Stimulated activated naive B cell treated with anti-CD40 and anti-IgM and Interleukin-4, amounts not matched to agents 10 μg/mL and 1 μg/mL and 100 μg/mL, for 72 hours (primary cell): ENCODE data around the gene RFXANK.

Experiments used
- ATAC-seq, 2 donors: fragments of 150-1000 bp; cut with Tn5 transposase; replicated peaks; 2 replicates each; pipeline ENCODE4 v1.10.0; 2021; ENCODE audit warnings: moderate library complexity in 1 of 2
- DNase-seq: peaks from one replicate; pipeline ENCODE4 v3.0.0; 2021
- H3K27ac Mint-ChIP-seq: one replicate; pipeline ENCODE4 v1.8.0; 2022; ENCODE audit warnings: mild to moderate bottlenecking, mixed read lengths
- H3K27me3 Mint-ChIP-seq, 2 donors: one replicate each; pipeline ENCODE4 v1.8.0; 2022; ENCODE audit warnings: mixed read lengths in 2 of 2
- H3K36me3 Mint-ChIP-seq, 2 donors: one replicate each; pipeline ENCODE4 v1.8.0; 2022; ENCODE audit warnings: mixed read lengths in 2 of 2, mild to moderate bottlenecking in 1 of 2
- H3K4me1 Mint-ChIP-seq, 2 donors: one replicate each; pipeline ENCODE4 v1.8.0; 2022; ENCODE audit warnings: mixed read lengths in 2 of 2, mild to moderate bottlenecking in 1 of 2
- H3K4me3 Mint-ChIP-seq, 2 donors: one replicate each; pipeline ENCODE4 v1.8.0; 2022; ENCODE audit warnings: mild to moderate bottlenecking in 2 of 2, mixed read lengths in 2 of 2, moderate library complexity in 1 of 2
- H3K9me3 Mint-ChIP-seq, 2 donors: one replicate each; pipeline ENCODE4 v1.8.0; 2022; ENCODE audit warnings: mixed read lengths in 2 of 2, mild to moderate bottlenecking in 1 of 2

RFXANK gene

DNA sequence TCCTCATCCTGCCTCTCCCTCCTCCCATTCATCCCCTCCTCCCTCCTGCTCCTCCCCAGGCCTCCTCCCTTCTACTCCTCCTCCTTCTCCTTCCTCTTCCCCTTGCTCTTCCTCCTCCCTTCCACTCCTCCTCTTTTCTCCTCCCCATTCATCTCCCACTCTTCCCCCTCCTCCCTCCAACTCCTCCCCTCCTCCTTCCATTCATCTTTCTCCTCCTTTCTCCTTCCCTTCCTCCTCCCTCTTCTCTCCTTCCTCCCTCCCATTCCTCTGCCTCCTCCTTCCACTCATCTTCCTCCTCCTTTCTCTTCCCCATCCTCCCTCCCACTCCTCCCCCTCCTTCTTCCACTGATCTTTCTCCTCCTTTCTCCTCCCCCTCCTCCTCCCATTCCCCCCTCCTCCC lies 47.6 kb downstream of the RFXANK start:
- Mint-ChIP-seq H3K9me3 (peaks cover 0 to 3% of the 10 kb centered on the region in 2 donors), H3K27ac (no peak overlapping the region), H3K4me1 (no peaks in the 10 kb centered on the region), H3K4me3 (no peak overlapping the region), H3K36me3 (peaks cover 0 to 3% of the 10 kb centered on the region in 2 donors), H3K27me3 (peaks cover 26 to 35% of the 10 kb centered on the region in 2 donors)
- no peak for ATAC-seq
- no peak for DNase-seq

GRCh38 chr19:19240476-19240875 lies 48.4 kb downstream of the RFXANK start:
- peaks cover 0 to 3% of the 10 kb centered on the region in 2 donors for H3K36me3 Mint-ChIP-seq
- peaks cover 0 to 3% of the 10 kb centered on the region in 2 donors for H3K9me3 Mint-ChIP-seq
- no peak for ATAC-seq
- H3K27me3 Mint-ChIP-seq = peaks cover 29 to 38% of the 10 kb centered on the region in 2 donors
- H3K4me1 Mint-ChIP-seq = no peaks in the 10 kb centered on the region
- no peak overlapping the region for H3K4me3 Mint-ChIP-seq
- no peak overlapping the region for H3K27ac Mint-ChIP-seq
- no peak for DNase-seq

DNA sequence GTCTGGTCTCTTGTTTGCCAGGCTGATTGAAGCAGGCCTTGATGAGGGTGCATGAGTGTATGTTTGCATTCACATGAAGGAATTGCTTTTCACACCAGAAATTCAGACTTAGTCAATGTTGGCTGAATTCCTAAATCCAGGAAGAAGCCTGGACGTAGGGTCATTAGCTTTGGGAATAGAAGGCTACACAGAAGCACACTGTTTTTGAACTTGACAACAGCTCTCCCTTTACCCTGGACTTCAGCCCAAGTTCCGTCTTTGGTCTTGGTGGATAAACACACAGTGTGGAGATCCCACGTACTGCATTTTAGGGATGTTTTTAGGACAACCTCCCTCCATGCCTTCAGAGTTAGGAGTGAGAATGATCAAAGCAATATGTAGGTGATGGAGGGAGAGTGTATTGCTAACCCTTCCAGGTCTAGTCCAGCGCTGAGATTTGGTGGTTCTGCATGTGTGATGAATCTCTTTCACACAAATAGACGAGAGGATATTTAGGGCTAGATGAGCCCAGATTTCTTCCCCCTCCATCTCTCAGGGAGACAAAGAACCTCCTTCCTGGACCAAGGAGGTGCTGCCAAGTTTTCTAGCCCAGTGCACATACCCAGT lies 58.2 kb downstream of the RFXANK start:
- Mint-ChIP-seq H3K27me3 (peaks cover 34 to 48% of the 10 kb centered on the region in 2 donors), H3K27ac (no peak overlapping the region), H3K9me3 (no peaks in the 10 kb centered on the region), H3K4me3 (no peak overlapping the region), H3K36me3 (no peaks in the 10 kb centered on the region), H3K4me1 (no peaks in the 10 kb centered on the region)
- ATAC-seq (no peak), DNase-seq (no peak)
